HEK293 (cell line): ENCODE results near the gene SCRN1.
"Not testable (repeated sequence)": the region's sequence is repeated elsewhere in the genome, so short reads cannot be mapped to it uniquely, and the experiment has no call there.

Source experiments
- ELK4 ChIP-seq: IDR thresholded peaks from 2 replicates; pipeline ENCODE4 v1.6.1; 2011; ENCODE audit warnings: mild to moderate bottlenecking, low read depth, low read length, borderline replicate concordance
- MEIS1 ChIP-seq: sonication (generic); formaldehyde crosslinking; IDR thresholded peaks from 2 replicates; pipeline ENCODE4 v1.8.1; 2022; ENCODE audit warnings: missing genetic modification reagents, mild to moderate bottlenecking, borderline replicate concordance
- SETDB1 ChIP-seq: IDR thresholded peaks from one replicate; pipeline ENCODE4 v1.6.1; 2017; ENCODE audit warnings: mild to moderate bottlenecking, low read length, moderate library complexity, mixed read lengths; ENCODE audit not compliant: insufficient read length
- SP2 ChIP-seq: fragments of 450-650 bp; formaldehyde crosslinking; IDR thresholded peaks from 2 replicates; pipeline ENCODE4 v1.5.1; 2016; ENCODE audit warnings: missing biosample characterization, missing genetic modification characterization
- ZEB2 ChIP-seq: fragments of 450-650 bp; formaldehyde crosslinking; IDR thresholded peaks from 2 replicates; pipeline ENCODE4 v1.5.1; 2016; ENCODE audit warnings: missing biosample characterization, missing genetic modification characterization
- ZNF24 ChIP-seq: fragments of 450-650 bp; formaldehyde crosslinking; IDR thresholded peaks from 2 replicates; pipeline ENCODE4 v1.5.1; 2016; ENCODE audit warnings: missing biosample characterization, missing genetic modification characterization
- ZNF274 ChIP-seq, 2 experiments: fragments of 200-500 bp in 1 of 2; fragments of 450-650 bp in 1 of 2; sonication (Bioruptor generic) in 1 of 2; formaldehyde crosslinking in 1 of 2; IDR thresholded peaks; 2 replicates each; pipeline versions ENCODE4 v1.5.1 to v1.6.1; 2014 to 2016; ENCODE audit warnings: borderline replicate concordance in 1 of 2, inconsistent platforms in 1 of 2, low read length in 1 of 2, missing biosample characterization in 1 of 2, missing genetic modification characterization in 1 of 2
- ZNF426 ChIP-seq: fragments of 450-650 bp; formaldehyde crosslinking; IDR thresholded peaks from 2 replicates; pipeline ENCODE4 v1.5.1; 2017; ENCODE audit warnings: missing biosample characterization, missing genetic modification characterization, mild to moderate bottlenecking, inconsistent platforms, moderate library complexity
- ZNF529 ChIP-seq: fragments of 450-650 bp; formaldehyde crosslinking; IDR thresholded peaks from 2 replicates; pipeline ENCODE4 v1.5.1; 2017; ENCODE audit warnings: missing genetic modification characterization, missing biosample characterization; ENCODE audit not compliant: insufficient replicate concordance
- ZNF626 ChIP-seq: fragments of 450-650 bp; sonication (Bioruptor Pico); formaldehyde crosslinking; IDR thresholded peaks from 2 replicates; pipeline ENCODE4 v1.5.1; 2018; ENCODE audit warnings: missing biosample characterization, missing genetic modification characterization, inconsistent platforms
- ZNF660 ChIP-seq: fragments of 450-650 bp; IDR thresholded peaks from 2 replicates; pipeline ENCODE4 v1.5.1; 2018; ENCODE audit warnings: missing biosample characterization, mild to moderate bottlenecking, missing genetic modification characterization
- TF ChIP-seq, protein P1 (sequence below): fragments of 450-650 bp; formaldehyde crosslinking; IDR thresholded peaks from 2 replicates; pipeline ENCODE4 v1.5.1; 2016; ENCODE audit warnings: missing biosample characterization, missing genetic modification characterization

DNA sequence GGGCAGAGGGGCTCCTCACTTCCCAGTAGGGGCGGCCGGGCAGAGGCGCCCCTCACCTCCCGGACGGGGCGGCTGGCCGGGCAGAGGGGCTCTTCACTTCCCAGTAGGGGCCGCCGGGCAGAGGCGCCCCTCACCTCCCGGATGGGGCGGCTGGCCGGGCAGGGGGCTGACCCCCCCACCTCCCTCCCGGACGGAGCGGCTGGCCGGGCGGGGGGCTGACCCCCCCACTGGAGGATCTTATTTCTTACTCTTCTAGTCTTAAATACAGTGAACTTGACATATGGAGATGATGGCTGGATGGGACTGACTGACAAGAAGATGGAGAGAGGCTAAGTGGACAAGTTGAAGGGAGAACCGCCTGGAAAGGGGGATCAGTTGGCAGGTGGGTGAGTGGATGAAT, 28.0 kb downstream of the SCRN1 start:
- not testable (repeated sequence) for TF ChIP-seq ZNF274 (IDR thresholded peaks at IDR 0.05; ENCODE audit: low read length); ZNF274 (tag by site-specific recombination; IDR thresholded peaks at IDR 0.05; ENCODE audit: borderline replicate concordance); SETDB1; ZNF660; ZNF24 (tag by site-specific recombination); ZNF529; MEIS1 (CRISPR knock-in tag); ZEB2 (tag by site-specific recombination); ELK4; SP2 (tag by site-specific recombination); ZNF626 (tag by site-specific recombination); ZNF426
- TF ChIP-seq, protein P1, sequence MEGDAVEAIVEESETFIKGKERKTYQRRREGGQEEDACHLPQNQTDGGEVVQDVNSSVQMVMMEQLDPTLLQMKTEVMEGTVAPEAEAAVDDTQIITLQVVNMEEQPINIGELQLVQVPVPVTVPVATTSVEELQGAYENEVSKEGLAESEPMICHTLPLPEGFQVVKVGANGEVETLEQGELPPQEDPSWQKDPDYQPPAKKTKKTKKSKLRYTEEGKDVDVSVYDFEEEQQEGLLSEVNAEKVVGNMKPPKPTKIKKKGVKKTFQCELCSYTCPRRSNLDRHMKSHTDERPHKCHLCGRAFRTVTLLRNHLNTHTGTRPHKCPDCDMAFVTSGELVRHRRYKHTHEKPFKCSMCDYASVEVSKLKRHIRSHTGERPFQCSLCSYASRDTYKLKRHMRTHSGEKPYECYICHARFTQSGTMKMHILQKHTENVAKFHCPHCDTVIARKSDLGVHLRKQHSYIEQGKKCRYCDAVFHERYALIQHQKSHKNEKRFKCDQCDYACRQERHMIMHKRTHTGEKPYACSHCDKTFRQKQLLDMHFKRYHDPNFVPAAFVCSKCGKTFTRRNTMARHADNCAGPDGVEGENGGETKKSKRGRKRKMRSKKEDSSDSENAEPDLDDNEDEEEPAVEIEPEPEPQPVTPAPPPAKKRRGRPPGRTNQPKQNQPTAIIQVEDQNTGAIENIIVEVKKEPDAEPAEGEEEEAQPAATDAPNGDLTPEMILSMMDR (tag by site-specific recombination), result not testable (repeated sequence)
